Stimulated activated CD4-positive, alpha-beta T cell treated with anti-CD3 and anti-CD28 coated beads, Interleukin-12 subunit alpha, Interleukin-12 subunit beta, amount 100 ng/mL, for 4 hours (primary cell): Measurements from ENCODE around the gene USP34.
"Not testable (repeated sequence)": the region's sequence is repeated elsewhere in the genome, so short reads cannot be mapped to it uniquely, and the experiment has no call there.

Experiments used
- DNase-seq: peaks from one replicate; pipeline ENCODE4 v3.0.0-alpha.2; 2020

The USP34 gene

GRCh38 chr2:61420991-61421544, 49.8 kb downstream of the USP34 start:
- no peak for DNase-seq

GRCh38 chr2:61419570-61419969, 51.3 kb downstream of the USP34 start:
- no peak for DNase-seq

- DNase-seq = no peak
Measured at GRCh38 chr2:61419129-61419528, 51.8 kb downstream of the USP34 start.

GRCh38 chr2:61416871-61417645, 53.8 kb downstream of the USP34 start:
- no peak for DNase-seq

GRCh38 chr2:61415265-61415664, 55.6 kb downstream of the USP34 start:
- no peak for DNase-seq

GRCh38 chr2:61414674-61415073, 56.2 kb downstream of the USP34 start:
- no peak for DNase-seq

- no peak for DNase-seq
Measured at GRCh38 chr2:61411109-61411508, 59.8 kb downstream of the USP34 start.

- no peak for DNase-seq
Measured at GRCh38 chr2:61410185-61410584, 60.7 kb downstream of the USP34 start.

GRCh38 chr2:61405813-61406212, 65.1 kb downstream of the USP34 start:
- no peak for DNase-seq

- no peak for DNase-seq
Measured at GRCh38 chr2:61404438-61404837, 66.4 kb downstream of the USP34 start.

GRCh38 chr2:61398413-61398812, 72.5 kb downstream of the USP34 start:
- DNase-seq = no peak

- DNase-seq = no peak
Measured at GRCh38 chr2:61396005-61396404, 74.9 kb downstream of the USP34 start.

- DNase-seq = not testable (repeated sequence)
Measured at GRCh38 chr2:61387588-61387987, 83.3 kb downstream of the USP34 start.

GRCh38 chr2:61380882-61381197, 90.0 kb downstream of the USP34 start:
- not testable (repeated sequence) for DNase-seq

- DNase-seq = no peak
Measured at GRCh38 chr2:61380056-61380881, 90.6 kb downstream of the USP34 start.

GRCh38 chr2:61379521-61379920, 91.4 kb downstream of the USP34 start:
- no peak for DNase-seq

- no peak for DNase-seq
Measured at GRCh38 chr2:61378281-61378680, 92.6 kb downstream of the USP34 start.

GRCh38 chr2:61377046-61377445, 93.8 kb downstream of the USP34 start:
- no peak for DNase-seq

GRCh38 chr2:61376211-61376610, 94.7 kb downstream of the USP34 start:
- DNase-seq = no peak

- no peak for DNase-seq
Measured at GRCh38 chr2:61371027-61371426, 99.9 kb downstream of the USP34 start.

- DNase-seq = no peak
Measured at GRCh38 chr2:61368687-61369665, 101.9 kb downstream of the USP34 start.

GRCh38 chr2:61367177-61367576, 103.7 kb downstream of the USP34 start:
- no peak for DNase-seq

GRCh38 chr2:61363580-61363979, 107.3 kb downstream of the USP34 start:
- no peak for DNase-seq
